ENCODE data around the gene NIN.

- TF ChIP-seq POLR2A (IDR thresholded peaks at IDR 0.05; ENCODE audit: low read length) (no peak), GATA1 (IDR thresholded peaks at IDR 0.05; ENCODE audit: low read depth, low read length) (no peak)
Measured at GRCh38 chr14:50835280-50835679, 4.3 kb upstream of the NIN start.

Data from erythroblast (primary cell).